Brain microvascular endothelial cell (primary cell): Measurements from ENCODE around the gene MECR.
A peak's percentile ranks its signal among the peaks of the same experiment; 100 is the strongest.

ENCODE experiments used
- DNase-seq: peaks from one replicate; pipeline ENCODE4 v3.0.0-alpha.2; 2020
- H3K27ac ChIP-seq: fragments of 250-450 bp; sonication (Bioruptor Pico); 2 replicates; pipeline ENCODE4 v1.5.1; 2020; ENCODE audit warnings: mild to moderate bottlenecking, moderate library complexity
- H3K27me3 ChIP-seq: fragments of 250-450 bp; sonication (Bioruptor Pico); replicated peaks from 2 replicates; pipeline ENCODE4 v1.5.1; 2020; ENCODE audit warnings: mild to moderate bottlenecking
- H3K36me3 ChIP-seq: fragments of 250-450 bp; sonication (Bioruptor Pico); replicated peaks from 2 replicates; pipeline ENCODE4 v1.5.1; 2020; ENCODE audit warnings: mild to moderate bottlenecking
- H3K4me3 ChIP-seq: 2 replicates; pipeline ENCODE4 v1.5.1; 2011; ENCODE audit warnings: low read depth, mild to moderate bottlenecking, control low read depth, low read length, moderate library complexity
- in situ Hi-C: cut with HindIII; loops from 2 replicates; pipeline ENCODE4 v1.10.0; 2017; ENCODE audit warnings: low sequenced_read_pairs, low pct_ligation_motif_present
- TF ChIP-seq, protein P1 (sequence below): IDR thresholded peaks from 2 replicates; pipeline ENCODE4 v1.5.1; 2011; ENCODE audit warnings: low read depth, mild to moderate bottlenecking, moderate library complexity, low read length, control low read depth, inconsistent platforms; ENCODE audit errors: missing control alignments

Gene MECR

DNA sequence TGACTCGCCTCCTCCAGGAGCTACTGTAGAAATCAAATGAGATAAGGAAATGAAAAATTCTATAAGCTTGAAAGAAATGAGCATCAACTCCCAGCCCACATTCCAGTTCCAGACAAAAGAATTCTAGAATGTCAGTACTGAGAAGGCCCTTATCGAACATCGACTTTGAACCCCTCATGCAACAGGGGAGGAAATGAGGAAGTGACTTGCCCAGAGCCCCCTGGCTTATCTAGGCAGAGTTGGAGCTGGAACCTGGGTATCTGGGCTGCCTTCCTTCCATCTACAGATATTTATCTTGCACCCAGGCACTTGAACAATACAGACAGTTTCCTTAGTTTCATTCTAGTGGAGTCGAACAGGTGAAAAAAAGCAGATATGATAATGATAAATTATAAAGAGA lies 22.3 kb downstream of the MECR start:
- TF ChIP-seq, protein P1, sequence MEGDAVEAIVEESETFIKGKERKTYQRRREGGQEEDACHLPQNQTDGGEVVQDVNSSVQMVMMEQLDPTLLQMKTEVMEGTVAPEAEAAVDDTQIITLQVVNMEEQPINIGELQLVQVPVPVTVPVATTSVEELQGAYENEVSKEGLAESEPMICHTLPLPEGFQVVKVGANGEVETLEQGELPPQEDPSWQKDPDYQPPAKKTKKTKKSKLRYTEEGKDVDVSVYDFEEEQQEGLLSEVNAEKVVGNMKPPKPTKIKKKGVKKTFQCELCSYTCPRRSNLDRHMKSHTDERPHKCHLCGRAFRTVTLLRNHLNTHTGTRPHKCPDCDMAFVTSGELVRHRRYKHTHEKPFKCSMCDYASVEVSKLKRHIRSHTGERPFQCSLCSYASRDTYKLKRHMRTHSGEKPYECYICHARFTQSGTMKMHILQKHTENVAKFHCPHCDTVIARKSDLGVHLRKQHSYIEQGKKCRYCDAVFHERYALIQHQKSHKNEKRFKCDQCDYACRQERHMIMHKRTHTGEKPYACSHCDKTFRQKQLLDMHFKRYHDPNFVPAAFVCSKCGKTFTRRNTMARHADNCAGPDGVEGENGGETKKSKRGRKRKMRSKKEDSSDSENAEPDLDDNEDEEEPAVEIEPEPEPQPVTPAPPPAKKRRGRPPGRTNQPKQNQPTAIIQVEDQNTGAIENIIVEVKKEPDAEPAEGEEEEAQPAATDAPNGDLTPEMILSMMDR: no peak
- H3K4me3 ChIP-seq: no peak overlapping the region
- in situ Hi-C loops: no loop called here
- H3K36me3 ChIP-seq: peaks cover 11% of the 10 kb centered on the region
- H3K27me3 ChIP-seq: no peaks in the 10 kb centered on the region
- no peak overlapping the region for H3K27ac ChIP-seq
- no peak for DNase-seq

GRCh38 chr1:29202584-29203340 lies 28.0 kb downstream of the MECR start:
- TF ChIP-seq, protein P1: peak; percentile 98
- peak overlapping the region; percentile 41 for H3K27ac ChIP-seq
- H3K4me3 ChIP-seq: no peak overlapping the region
- in situ Hi-C loops: no loop called here
- peaks cover 9% of the 10 kb centered on the region for H3K36me3 ChIP-seq
- no peaks in the 10 kb centered on the region for H3K27me3 ChIP-seq
- DNase-seq: peak; percentile 97

GRCh38 chr1:29202053-29202452 lies 28.7 kb downstream of the MECR start:
- TF ChIP-seq, protein P1: no peak
- Histone ChIP-seq H3K27me3 (no peaks in the 10 kb centered on the region), H3K4me3 (no peak overlapping the region), H3K36me3 (peaks cover 9% of the 10 kb centered on the region), H3K27ac (peak overlapping the region; percentile 41)
- in situ Hi-C loops: no loop called here
- DNase-seq: no peak

DNA sequence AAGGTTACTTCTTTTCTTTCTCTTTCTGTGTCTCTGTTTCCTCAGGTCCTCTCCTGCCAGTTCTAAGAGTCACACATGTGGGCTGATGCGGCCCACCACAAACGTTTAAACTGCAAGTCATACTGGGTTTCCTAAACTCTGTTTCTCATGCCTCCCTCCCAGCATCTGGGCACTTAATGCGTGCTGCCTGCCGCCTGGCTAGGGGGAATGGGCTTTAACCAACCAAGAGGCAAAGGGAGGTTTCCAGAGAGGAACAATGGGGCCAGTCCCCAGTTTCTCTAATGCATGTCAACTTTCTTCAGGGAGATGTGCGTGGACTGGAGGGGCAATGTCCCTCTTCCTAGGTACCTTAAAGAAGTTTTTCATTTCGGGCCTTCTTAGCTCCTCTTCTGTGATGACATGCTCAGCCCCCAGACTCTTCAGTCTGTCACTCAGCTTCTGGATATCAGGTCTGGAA lies 29.1 kb downstream of the MECR start:
- no peak overlapping the region for H3K4me3 ChIP-seq
- no peak for DNase-seq
- no peak overlapping the region for H3K27ac ChIP-seq
- H3K36me3 ChIP-seq: peaks cover 9% of the 10 kb centered on the region
- TF ChIP-seq, protein P1: no peak
- in situ Hi-C loops: no loop called here
- H3K27me3 ChIP-seq: no peaks in the 10 kb centered on the region

DNA sequence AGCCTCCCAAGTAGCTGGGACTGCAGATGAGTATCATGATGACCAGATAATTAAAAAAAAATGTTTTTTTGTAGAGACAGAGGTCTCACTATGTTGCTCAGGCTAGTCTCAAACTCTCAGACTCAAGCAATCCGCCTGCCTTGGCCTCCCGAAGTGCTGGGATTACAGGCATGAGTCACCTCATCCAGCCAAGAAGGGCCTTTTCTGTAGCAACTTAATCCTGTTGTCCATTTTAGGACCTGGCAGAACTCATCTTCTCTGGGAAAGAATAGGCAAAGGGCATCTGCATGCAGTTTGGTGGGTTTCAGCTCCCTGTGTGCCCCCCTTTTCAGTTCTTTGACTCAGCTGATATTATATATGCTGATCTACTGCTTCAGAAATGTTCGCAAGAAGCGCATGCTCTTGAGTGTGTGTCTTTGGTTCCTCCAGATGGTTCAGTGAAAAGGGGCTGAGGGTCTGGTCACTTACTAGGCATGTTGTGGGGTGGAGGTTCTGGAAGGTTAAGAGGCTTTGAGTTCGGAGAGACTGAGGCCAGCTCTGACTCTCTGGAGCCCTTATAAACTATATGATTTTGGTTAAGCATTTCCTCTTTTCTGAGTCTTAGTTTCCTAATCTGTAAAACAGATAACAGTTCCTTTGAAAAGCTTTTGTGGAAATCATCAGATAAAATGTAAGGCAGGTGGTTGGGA lies 29.7 kb downstream of the MECR start:
- H3K4me3 ChIP-seq: no peak overlapping the region
- DNase-seq: no peak
- no peak overlapping the region for H3K27ac ChIP-seq
- TF ChIP-seq, protein P1: no peak
- H3K36me3 ChIP-seq: peaks cover 7% of the 10 kb centered on the region
- in situ Hi-C loops: no loop called here
- no peaks in the 10 kb centered on the region for H3K27me3 ChIP-seq

- Histone ChIP-seq H3K4me3 (no peak overlapping the region), H3K27ac (no peak overlapping the region), H3K27me3 (no peaks in the 10 kb centered on the region), H3K36me3 (peaks cover 10% of the 10 kb centered on the region)
- TF ChIP-seq, protein P1: no peak
- no peak for DNase-seq
- in situ Hi-C loops: no loop called here
Measured at GRCh38 chr1:29197993-29198392, 32.7 kb downstream of the MECR start.
